Measurements from ENCODE around the gene CHST1.

The CHST1 gene

GRCh38 chr11:45676522-45677095, 11.2 kb upstream of the CHST1 start:
- no peak overlapping the region for H3K27ac ChIP-seq (replicated peaks)
- TF ChIP-seq POLR2AphosphoS5 (IDR thresholded peaks at IDR 0.05; ENCODE audit: low read depth) (no peak), CTCF (IDR thresholded peaks at IDR 0.05; ENCODE audit: insufficient read depth, low read length) (no peak), REST (IDR thresholded peaks at IDR 0.05; ENCODE audit: insufficient replicate concordance, low read depth) (no peak), GABPA (IDR thresholded peaks at IDR 0.05; ENCODE audit: low read depth) (no peak), SPI1 (IDR thresholded peaks at IDR 0.05; ENCODE audit: borderline replicate concordance, low read depth) (no peak)
- no peaks in the 10 kb centered on the region for H3K27me3 ChIP-seq (ENCODE audit: insufficient read depth, poor library complexity, severe bottlenecking)
- H3K4me3 ChIP-seq (replicated peaks; ENCODE audit: insufficient read depth, low read length) = no peak overlapping the region
- DNase-seq (ENCODE audit: low read depth in 1 of 2, low spot score in 1 of 2) = no peak

GRCh38 chr11:45675646-45676045, 10.2 kb upstream of the CHST1 start:
- TF ChIP-seq GABPA (IDR thresholded peaks at IDR 0.05; ENCODE audit: low read depth) = no peak
- TF ChIP-seq CTCF (IDR thresholded peaks at IDR 0.05; ENCODE audit: insufficient read depth, low read length) = no peak
- TF ChIP-seq SPI1 (IDR thresholded peaks at IDR 0.05; ENCODE audit: borderline replicate concordance, low read depth) = no peak
- TF ChIP-seq REST (IDR thresholded peaks at IDR 0.05; ENCODE audit: insufficient replicate concordance, low read depth) = no peak
- TF ChIP-seq POLR2AphosphoS5 (IDR thresholded peaks at IDR 0.05; ENCODE audit: low read depth) = no peak
- no peaks in the 10 kb centered on the region for H3K27me3 ChIP-seq (ENCODE audit: insufficient read depth, poor library complexity, severe bottlenecking)
- H3K4me3 ChIP-seq (replicated peaks; ENCODE audit: insufficient read depth, low read length) = no peak overlapping the region
- no peak overlapping the region for H3K27ac ChIP-seq (replicated peaks)
- DNase-seq (ENCODE audit: low read depth in 1 of 2, low spot score in 1 of 2) = no peak

- Histone ChIP-seq H3K4me3 (replicated peaks; ENCODE audit: insufficient read depth, low read length) (no peak overlapping the region), H3K27me3 (ENCODE audit: insufficient read depth, poor library complexity, severe bottlenecking) (peaks cover 1% of the 10 kb centered on the region), H3K27ac (replicated peaks) (no peak overlapping the region)
- no peak for TF ChIP-seq REST (IDR thresholded peaks at IDR 0.05; ENCODE audit: insufficient replicate concordance, low read depth)
- TF ChIP-seq GABPA (IDR thresholded peaks at IDR 0.05; ENCODE audit: low read depth) = no peak
- no peak for TF ChIP-seq POLR2AphosphoS5 (IDR thresholded peaks at IDR 0.05; ENCODE audit: low read depth)
- DNase-seq (ENCODE audit: low read depth in 1 of 2, low spot score in 1 of 2) = no peak
These were observed 9.2 kb upstream of the CHST1 start for GRCh38 chr11:45674481-45675190.
